Astrocyte of the cerebellum (primary cell): ENCODE measurements around the gene ANAPC15.

Source experiments
- DNase-seq: peaks from one replicate; pipeline ENCODE4 v3.0.0-alpha.2; 2011; ENCODE audit warnings: low read depth
- H3K4me3 ChIP-seq: 2 replicates; pipeline ENCODE4 v1.5.1; 2011; ENCODE audit warnings: mild to moderate bottlenecking, low read depth, low read length, moderate library complexity
- in situ Hi-C: cut with HindIII; loops from 2 replicates; pipeline ENCODE4 v1.10.0; 2017; ENCODE audit warnings: low sequenced_read_pairs
- TF ChIP-seq, protein P1 (sequence below): IDR thresholded peaks from 2 replicates; pipeline ENCODE4 v1.5.1; 2012; ENCODE audit warnings: low read length, low read depth, moderate library complexity, mild to moderate bottlenecking; ENCODE audit errors: missing control alignments

Gene ANAPC15

DNA sequence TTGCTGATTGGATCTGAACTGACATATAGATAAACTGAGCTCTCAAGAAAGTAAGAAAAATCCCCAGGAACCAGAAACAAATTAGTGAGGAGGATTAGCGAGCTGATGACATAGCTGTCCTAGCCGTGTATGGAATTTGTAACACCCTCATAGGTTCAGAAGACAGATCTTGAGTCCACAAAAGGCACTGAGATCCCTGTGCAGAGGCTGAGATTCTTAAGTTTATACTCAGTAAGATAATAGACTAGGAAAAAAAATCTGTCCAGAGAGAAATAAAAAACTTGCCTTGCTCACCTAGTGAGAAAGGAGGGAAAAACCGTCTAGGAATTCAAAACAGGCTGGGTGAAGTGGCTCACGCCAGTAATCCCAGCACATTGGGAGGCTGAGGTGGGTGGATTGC lies 36.7 kb downstream of the ANAPC15 start:
- no peak overlapping the region for H3K4me3 ChIP-seq
- in situ Hi-C loops: no loop called here
- no peak for DNase-seq
- TF ChIP-seq, protein P1, sequence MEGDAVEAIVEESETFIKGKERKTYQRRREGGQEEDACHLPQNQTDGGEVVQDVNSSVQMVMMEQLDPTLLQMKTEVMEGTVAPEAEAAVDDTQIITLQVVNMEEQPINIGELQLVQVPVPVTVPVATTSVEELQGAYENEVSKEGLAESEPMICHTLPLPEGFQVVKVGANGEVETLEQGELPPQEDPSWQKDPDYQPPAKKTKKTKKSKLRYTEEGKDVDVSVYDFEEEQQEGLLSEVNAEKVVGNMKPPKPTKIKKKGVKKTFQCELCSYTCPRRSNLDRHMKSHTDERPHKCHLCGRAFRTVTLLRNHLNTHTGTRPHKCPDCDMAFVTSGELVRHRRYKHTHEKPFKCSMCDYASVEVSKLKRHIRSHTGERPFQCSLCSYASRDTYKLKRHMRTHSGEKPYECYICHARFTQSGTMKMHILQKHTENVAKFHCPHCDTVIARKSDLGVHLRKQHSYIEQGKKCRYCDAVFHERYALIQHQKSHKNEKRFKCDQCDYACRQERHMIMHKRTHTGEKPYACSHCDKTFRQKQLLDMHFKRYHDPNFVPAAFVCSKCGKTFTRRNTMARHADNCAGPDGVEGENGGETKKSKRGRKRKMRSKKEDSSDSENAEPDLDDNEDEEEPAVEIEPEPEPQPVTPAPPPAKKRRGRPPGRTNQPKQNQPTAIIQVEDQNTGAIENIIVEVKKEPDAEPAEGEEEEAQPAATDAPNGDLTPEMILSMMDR: no peak

DNA sequence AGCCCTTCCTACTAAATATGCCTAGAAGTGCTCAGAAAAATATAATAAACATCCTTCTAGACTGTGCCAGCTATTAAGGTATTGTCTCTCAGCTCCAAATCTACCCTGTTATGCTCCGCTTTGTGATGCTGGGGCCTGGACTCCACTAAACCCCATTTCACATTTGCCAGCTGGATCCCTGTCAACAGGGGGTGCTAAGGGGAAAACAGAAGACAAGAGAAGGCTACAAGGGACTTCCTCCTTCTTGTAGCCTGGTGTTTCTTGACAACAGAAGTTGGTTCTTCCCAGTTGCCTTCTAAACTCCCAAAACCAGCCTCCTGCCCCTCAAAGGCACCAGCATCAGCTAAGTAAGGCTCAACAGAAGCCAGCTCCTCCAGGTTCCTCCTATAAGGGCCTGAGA lies 37.4 kb downstream of the ANAPC15 start:
- H3K4me3 ChIP-seq: no peak overlapping the region
- TF ChIP-seq, protein P1: peak; percentile 7
- in situ Hi-C loops: no loop called here
- no peak for DNase-seq

DNA sequence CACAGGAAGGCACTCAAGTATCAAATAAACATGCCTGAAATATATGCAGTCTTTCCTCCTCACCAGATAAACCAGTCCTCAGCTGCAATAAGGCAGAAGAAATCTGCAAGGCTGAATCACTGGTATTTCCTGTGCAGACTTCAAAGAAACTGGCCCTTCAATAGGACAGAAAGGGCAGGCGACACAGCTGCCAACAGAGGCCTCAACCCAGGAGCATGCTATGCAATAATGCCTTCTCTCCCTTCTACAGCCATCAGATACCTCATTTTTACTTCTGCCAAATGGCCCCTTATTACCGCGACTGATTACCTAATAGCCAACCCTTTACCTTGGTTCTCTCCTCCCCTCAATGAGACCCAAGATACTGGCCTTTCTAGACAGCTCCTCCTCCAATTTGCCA lies 40.1 kb downstream of the ANAPC15 start:
- no peak overlapping the region for H3K4me3 ChIP-seq
- TF ChIP-seq, protein P1: no peak
- DNase-seq: peak; percentile 41
- in situ Hi-C loops: no loop called here

DNA sequence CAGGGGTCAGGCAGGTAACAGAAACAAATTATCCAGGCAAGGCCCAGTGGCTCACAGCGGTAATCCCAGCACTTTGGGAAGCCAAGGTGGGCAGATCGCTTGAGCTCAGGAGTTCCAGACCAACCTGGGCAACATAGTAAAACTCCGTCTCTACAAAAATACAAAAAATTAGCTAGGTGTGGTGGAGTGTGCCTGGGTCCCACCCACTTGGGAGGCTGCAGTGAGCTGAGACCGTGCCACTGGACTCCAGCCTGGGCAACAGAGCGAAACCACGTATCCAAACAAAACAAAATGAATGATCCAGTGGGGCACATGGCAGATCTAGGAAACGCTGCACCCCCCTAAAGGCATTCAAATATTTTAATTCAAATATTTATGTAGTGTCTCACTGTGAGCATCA lies 42.0 kb downstream of the ANAPC15 start:
- no peak for DNase-seq
- TF ChIP-seq, protein P1: no peak
- H3K4me3 ChIP-seq: no peak overlapping the region
- in situ Hi-C loops: no loop called here

DNA sequence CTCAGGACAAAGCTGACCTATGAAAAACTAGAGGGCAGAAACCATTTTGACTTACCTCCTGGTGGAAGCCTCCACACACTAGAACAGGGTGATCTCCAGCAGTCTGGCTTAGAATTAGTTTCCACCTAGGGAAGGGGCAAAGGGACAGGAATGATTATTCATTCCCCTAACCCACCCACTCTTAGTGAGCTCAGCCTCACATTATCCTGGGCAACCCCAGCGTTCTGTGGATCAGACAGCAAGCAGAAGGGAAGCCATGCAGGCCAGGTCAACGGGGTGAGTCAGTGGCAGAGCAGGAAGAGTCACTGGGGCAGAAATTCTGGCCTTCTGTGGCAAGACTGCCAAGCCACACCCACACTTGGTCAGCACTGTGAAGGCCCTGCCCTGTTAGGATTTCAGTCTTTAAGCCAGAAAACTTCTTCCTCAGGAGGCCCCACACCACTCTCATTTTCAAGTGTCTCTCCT lies 42.7 kb downstream of the ANAPC15 start:
- in situ Hi-C loops: no loop called here

DNA sequence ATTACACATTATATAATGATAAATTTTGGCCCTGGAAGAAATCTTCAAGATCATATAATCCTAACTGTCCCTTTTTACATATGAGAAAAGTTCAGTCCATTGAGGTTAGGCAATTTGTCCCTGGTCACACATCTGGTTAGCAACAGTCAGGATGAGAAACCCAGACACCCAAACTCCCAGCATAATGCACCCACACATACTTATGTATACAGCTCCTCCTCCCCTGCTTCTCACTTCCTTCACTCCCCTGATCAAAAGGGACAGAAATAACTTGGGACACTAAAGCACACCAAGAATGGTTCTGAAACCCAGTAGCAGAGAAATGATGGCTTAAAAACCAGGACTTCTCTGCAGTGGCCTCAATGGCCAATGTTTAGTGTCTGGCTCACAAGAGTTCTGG lies 43.3 kb downstream of the ANAPC15 start:
- peak overlapping the region; percentile 2 for H3K4me3 ChIP-seq

More for the DNA sequence above, 42.7 kb downstream of the ANAPC15 start:
- no peak overlapping the region for H3K4me3 ChIP-seq
- TF ChIP-seq, protein P1: no peak
- DNase-seq: peak; percentile 19

More for the DNA sequence above, 43.3 kb downstream of the ANAPC15 start:
- no peak for DNase-seq
- in situ Hi-C loops: no loop called here
- TF ChIP-seq, protein P1: no peak
